WI38 (cell line): Measurements from ENCODE around the gene EHD1.

Experiments used
- H3K4me3 ChIP-seq: 2 replicates; pipeline ENCODE4 v1.5.1; 2011; ENCODE audit warnings: low read depth, mild to moderate bottlenecking, control low read depth, low read length
- TF ChIP-seq, protein P1 (sequence below): IDR thresholded peaks from 2 replicates; pipeline ENCODE4 v1.5.1; 2012; ENCODE audit warnings: low read depth, mild to moderate bottlenecking, control low read depth, low read length

The EHD1 gene

DNA sequence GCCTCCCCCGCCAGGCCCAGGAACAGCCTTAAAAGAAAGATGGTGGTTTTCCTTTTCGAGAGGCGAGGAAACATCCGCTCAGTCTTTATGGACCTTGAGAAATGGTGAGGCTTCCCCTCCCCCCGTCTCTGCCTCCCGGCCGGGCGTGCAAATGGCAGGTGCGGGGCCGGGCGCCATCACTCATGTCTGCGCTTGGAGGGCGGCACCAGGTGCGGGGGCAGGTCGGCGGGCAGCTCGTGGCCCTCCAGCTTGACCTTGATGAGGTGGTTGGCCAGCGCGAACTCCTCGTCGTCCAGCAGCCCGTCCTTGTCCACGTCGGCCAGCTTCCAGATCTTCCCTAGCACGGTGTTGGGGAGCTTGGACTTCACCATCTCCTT lies 24.3 kb downstream of the EHD1 start:
- TF ChIP-seq, protein P1, sequence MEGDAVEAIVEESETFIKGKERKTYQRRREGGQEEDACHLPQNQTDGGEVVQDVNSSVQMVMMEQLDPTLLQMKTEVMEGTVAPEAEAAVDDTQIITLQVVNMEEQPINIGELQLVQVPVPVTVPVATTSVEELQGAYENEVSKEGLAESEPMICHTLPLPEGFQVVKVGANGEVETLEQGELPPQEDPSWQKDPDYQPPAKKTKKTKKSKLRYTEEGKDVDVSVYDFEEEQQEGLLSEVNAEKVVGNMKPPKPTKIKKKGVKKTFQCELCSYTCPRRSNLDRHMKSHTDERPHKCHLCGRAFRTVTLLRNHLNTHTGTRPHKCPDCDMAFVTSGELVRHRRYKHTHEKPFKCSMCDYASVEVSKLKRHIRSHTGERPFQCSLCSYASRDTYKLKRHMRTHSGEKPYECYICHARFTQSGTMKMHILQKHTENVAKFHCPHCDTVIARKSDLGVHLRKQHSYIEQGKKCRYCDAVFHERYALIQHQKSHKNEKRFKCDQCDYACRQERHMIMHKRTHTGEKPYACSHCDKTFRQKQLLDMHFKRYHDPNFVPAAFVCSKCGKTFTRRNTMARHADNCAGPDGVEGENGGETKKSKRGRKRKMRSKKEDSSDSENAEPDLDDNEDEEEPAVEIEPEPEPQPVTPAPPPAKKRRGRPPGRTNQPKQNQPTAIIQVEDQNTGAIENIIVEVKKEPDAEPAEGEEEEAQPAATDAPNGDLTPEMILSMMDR: no peak
- H3K4me3 ChIP-seq: no peak overlapping the region

DNA sequence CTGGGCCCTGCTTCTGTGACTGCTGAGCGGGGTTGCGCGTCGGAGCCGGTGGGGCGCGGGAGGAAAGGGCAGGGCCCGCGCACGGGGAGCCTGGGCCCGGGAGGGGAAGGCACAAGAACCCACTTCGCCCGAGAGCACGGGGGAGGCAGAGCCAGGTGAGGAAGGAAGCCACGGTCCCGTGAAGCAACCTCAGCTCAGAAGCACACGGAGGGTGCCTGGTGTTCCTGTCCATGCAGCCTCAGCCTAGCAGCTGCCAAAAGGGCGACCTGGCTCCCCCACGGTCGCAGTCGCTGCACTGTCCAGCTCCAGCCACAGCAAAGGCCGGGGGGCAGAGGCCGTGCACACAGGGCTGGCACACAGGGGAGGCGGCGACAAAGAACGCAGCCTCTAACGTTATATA lies 24.7 kb downstream of the EHD1 start:
- TF ChIP-seq, protein P1: no peak
- no peak overlapping the region for H3K4me3 ChIP-seq

DNA sequence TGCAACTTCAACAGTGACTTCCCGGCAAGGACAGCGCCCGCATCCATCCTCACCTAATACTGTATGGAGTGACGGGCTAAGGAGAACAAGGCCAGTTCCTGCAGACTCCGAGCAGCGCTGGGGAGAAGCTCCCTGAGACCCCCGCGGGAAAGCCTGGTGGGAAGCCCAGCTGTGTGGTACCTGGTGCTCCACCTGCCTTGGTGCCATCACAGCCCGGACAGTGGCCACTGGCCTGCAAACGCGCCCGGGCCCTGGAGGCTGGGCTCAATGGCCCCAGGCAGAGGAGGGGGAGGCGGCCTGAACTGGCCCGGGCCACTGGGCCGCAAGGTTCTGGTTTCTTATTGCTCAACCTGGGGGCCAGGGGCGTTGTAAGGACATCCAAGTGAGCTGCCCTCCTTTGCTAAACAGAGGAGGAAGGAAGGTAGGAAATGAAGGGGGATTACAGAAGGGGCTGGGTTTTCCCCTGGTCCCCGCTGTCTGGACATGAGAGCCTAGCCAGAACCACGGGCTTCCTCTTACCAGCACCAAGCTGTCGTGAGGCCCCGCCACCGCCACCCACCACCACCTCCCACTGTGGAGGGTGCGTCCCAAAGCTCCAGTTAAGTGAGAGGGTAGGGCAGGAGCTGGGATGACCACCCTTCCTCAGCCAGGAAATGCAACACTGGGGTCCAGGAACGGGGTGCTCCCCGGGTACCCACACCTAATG lies 25.5 kb downstream of the EHD1 start:
- H3K4me3 ChIP-seq: no peak overlapping the region
- TF ChIP-seq, protein P1: no peak

DNA sequence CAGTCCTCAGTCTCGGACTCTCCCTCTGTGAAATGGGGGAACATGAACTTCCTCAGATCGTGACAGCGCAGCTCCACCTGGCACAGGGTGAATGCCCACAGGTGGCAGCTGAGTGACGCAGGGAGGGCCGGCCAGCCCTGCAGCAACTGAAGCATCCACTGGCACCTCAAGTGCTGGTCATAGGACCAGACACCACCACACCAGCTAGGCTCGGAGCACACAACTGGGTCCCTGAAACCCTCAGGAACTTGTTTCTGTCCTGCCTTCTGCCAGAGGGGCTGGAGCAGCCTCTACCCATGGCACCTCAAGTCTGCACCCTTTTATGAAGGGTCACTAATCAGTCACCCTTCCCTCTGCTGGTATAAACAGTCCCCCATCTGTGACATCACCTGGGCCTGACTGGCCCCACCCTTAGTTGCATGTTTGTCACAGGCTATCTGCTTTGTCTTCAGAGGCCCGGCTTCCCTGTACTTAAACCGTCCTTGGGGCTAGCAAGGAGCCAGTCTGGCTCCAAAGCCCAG lies 26.5 kb downstream of the EHD1 start:
- TF ChIP-seq, protein P1: no peak
- H3K4me3 ChIP-seq: no peak overlapping the region

DNA sequence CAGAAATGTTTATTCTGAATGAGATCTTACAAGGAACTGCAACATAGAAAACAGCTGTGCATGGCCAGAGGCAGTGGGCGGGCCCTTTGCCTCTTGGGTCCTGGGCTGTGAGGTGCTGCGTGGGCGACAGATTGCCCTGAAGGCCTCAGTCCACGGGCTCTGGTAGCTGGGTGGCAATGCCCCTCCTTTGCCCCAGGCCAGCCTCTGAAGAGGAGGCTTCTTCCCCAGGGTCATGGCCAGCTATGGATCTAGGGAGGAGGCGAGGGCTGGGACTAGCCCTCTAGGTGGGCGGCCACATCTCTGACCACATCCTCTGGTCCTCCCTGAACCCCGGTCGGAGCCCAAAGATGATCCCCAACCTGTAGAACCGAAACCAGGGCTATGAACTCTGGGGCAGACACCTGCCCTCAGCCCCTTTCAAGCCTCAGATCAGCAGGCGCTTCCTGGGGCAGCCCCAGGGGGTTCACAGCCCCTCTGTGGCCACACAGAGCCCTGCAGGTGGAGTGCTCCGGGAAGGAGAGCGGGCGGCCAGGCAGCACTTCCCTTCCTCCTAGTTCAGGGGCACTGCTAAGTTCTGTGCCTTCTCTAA lies 27.3 kb downstream of the EHD1 start:
- H3K4me3 ChIP-seq: no peak overlapping the region
- TF ChIP-seq, protein P1: no peak

DNA sequence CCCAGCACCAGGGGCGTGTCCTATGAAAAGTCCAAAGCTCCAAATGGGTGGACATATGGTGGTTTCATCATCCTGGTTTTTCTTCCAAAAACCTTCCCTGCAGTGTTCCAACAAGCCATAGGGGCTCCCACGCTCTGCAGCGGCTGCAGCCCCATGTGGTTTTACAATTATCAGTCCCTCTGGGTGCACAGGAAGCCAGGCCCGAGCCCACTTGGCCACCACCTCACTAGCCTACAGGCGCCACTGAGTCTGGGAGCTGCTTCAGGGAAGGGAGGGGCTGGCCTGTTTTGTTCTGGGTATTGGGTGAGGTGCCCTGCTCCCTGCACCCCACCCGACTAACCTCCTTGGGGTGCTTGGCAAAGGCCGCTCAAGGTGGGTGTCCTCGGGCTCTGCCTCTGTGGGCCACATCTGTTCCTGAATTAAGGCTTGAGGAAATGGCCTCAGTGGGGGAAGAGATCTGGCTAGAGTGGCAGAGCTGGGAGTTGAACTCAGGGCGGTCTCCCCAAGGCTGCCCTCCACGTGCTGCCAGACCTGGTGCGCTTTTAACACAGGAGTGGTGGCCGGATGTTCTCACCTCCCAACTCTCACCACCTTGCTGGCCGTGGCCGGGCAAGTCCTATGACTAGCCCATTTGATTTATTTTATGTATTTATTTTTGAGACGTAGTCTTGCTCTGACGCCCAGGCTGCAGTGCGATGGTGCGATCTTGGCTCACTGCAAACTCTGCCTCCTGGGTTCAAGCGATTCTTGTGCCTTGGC lies 28.6 kb downstream of the EHD1 start:
- H3K4me3 ChIP-seq: no peak overlapping the region
- TF ChIP-seq, protein P1: no peak; the same call in 1 of the 2 replicates
